K562 (cell line): Measurements from ENCODE around the gene PPM1G. TPM values are rescaled to one million over a fixed set of nuclear protein-coding genes. Genes with fewer than 3 reads are reported as not detected.

Source experiments
- CREB3 ChIP-seq: fragments of 450-650 bp; conservative IDR thresholded peaks from 2 replicates; pipeline ENCODE4 v1.6.1; 2016; ENCODE audit warnings: missing genetic modification characterization, low read depth, mild to moderate bottlenecking, missing compliant biosample characterization, moderate library complexity
- FOXP4 ChIP-seq: sonication (generic); formaldehyde crosslinking; IDR thresholded peaks from 2 replicates; pipeline ENCODE4 v1.8.0; 2022; ENCODE audit warnings: mild to moderate bottlenecking, missing genetic modification reagents, borderline replicate concordance
- HINFP ChIP-seq: fragments of 450-650 bp; conservative IDR thresholded peaks from 2 replicates; pipeline ENCODE4 v1.6.1; 2016; ENCODE audit warnings: missing genetic modification characterization, low read depth, mild to moderate bottlenecking, control low read depth, missing compliant biosample characterization
- JUN ChIP-seq, 2 experiments: sonication (generic) in 1 of 2; formaldehyde crosslinking in 1 of 2; IDR thresholded peaks; 2 replicates each; pipeline versions ENCODE4 v1.6.1 to v1.8.0; 2012 to 2022; ENCODE audit warnings: borderline replicate concordance in 2 of 2, mild to moderate bottlenecking in 2 of 2, improper control_type of control experiment in 1 of 2, low read depth in 1 of 2, low read length in 1 of 2, missing genetic modification reagents in 1 of 2
- MAFF ChIP-seq: IDR thresholded peaks from 2 replicates; pipeline ENCODE4 v1.6.1; 2012; ENCODE audit warnings: low read length, improper control_type of control experiment
- MYC ChIP-seq, 2 experiments: fragments of 250-450 bp in 1 of 2; sonication (Bioruptor Pico) in 1 of 2; IDR thresholded peaks; 2 replicates each; pipeline versions ENCODE4 v1.5.1 to v1.6.1; 2012 to 2021; ENCODE audit warnings: low read depth in 2 of 2, borderline replicate concordance in 1 of 2, improper control_type of control experiment in 1 of 2, low read length in 1 of 2, mild to moderate bottlenecking in 1 of 2, moderate library complexity in 1 of 2
- MYNN ChIP-seq, 2 experiments: sonication (generic); formaldehyde crosslinking in 1 of 2; IDR thresholded peaks; 2 replicates each; pipeline versions ENCODE4 v1.5.0 to v1.6.1; 2016 to 2020; ENCODE audit warnings: antibody characterized with exemption in 1 of 2, missing genetic modification reagents in 1 of 2
- PML ChIP-seq: IDR thresholded peaks from 2 replicates; pipeline ENCODE4 v1.6.1; 2012; ENCODE audit warnings: low read length, inconsistent platforms
- RBM15 ChIP-seq: fragments of 200-400 bp; formaldehyde crosslinking; IDR thresholded peaks from 2 replicates; pipeline ENCODE4 v1.6.1; 2018; ENCODE audit warnings: mild to moderate bottlenecking, low read length, moderate library complexity; ENCODE audit not compliant: insufficient read depth
- SIRT6 ChIP-seq: IDR thresholded peaks from one replicate; pipeline ENCODE4 v1.6.1; 2012; ENCODE audit warnings: low read depth, mild to moderate bottlenecking, control low read depth, inconsistent platforms, low read length, moderate library complexity
- SRSF3 ChIP-seq: fragments of 200-400 bp; formaldehyde crosslinking; IDR thresholded peaks from 2 replicates; pipeline ENCODE4 v1.6.1; 2016; ENCODE audit warnings: mild to moderate bottlenecking, low read length, moderate library complexity; ENCODE audit not compliant: insufficient read depth
- TAF9B ChIP-seq: fragments of 450-650 bp; IDR thresholded peaks from 2 replicates; pipeline ENCODE4 v1.6.1; 2018; ENCODE audit warnings: mild to moderate bottlenecking; ENCODE audit not compliant: partially characterized antibody
- TCF3 ChIP-seq: sonication (generic); formaldehyde crosslinking; IDR thresholded peaks from 2 replicates; pipeline ENCODE4 v1.4.0; 2020; ENCODE audit warnings: mild to moderate bottlenecking, missing genetic modification reagents
- XRCC3 ChIP-seq: fragments of 450-650 bp; IDR thresholded peaks from 2 replicates; pipeline ENCODE4 v1.6.1; 2017; ENCODE audit warnings: mild to moderate bottlenecking, moderate library complexity
- ZBTB43 ChIP-seq: sonication (generic); formaldehyde crosslinking; IDR thresholded peaks from 2 replicates; pipeline ENCODE4 v1.8.0; 2023; ENCODE audit warnings: mild to moderate bottlenecking, missing genetic modification reagents
- ZNF23 ChIP-seq: fragments of 250-450 bp; sonication (Bioruptor Pico); IDR thresholded peaks from 2 replicates; pipeline ENCODE4 v1.4.0; 2020; ENCODE audit warnings: mild to moderate bottlenecking
- ZNF398 ChIP-seq: fragments of 250-450 bp; sonication (Bioruptor Pico); IDR thresholded peaks from 2 replicates; pipeline ENCODE4 v1.8.0; 2021; ENCODE audit warnings: moderate library complexity, mild to moderate bottlenecking, inconsistent platforms
- polyA plus RNA-seq, 8 experiments: library from polyadenylated mRNA; depleted of rRNA in 4 of 8; stranded (reverse) in 5 of 8; unstranded in 3 of 8; fragments of >200 nt; fragmentation: Nextera tagmentation in 2 of 8; fragmentation: Illumina TruSeq in 1 of 8; extraction: Ambion mirVana in 2 of 8; extraction: Trizol in 1 of 8; gene quantifications; 2 replicates each; pipeline versions ENCODE4 v1.2.1 to v1.2.3, GENCODE V29; 2011 to 2014; ENCODE audit warnings: inconsistent platforms in 1 of 8, missing spikeins in 1 of 8
- total RNA-seq, 7 experiments: library from RNA; depleted of rRNA in 6 of 7; stranded (reverse); fragments of >200 nt in 6 of 7; fragmentation: Illumina TruSeq in 2 of 7; extraction: Trizol in 2 of 7; gene quantifications; 2 replicates each; pipeline versions ENCODE4 v1.2.1 to v1.2.3, GENCODE V29; 2011 to 2021; ENCODE audit warnings: low replicate concordance in 1 of 7

The PPM1G gene
- total and polyA plus RNA-seq, 9 of the 15 experiments (the other 6 are each of a cell fraction or from before 2014, with no cell fraction given), result 61.7 to 230 (median 153) TPM

- TF ChIP-seq TAF9B (peak; percentile 46), FOXP4 (CRISPR knock-in tag) (no peak; the same call in 1 of the 2 replicates), TCF3 (CRISPR knock-in tag) (no peak), MAFF (no peak), CREB3 (no peak), MYC (IDR thresholded peaks at IDR 0.05; ENCODE audit: low read depth, low read length) (peak; percentile 18; the same call in 1 of the 2 replicates), MYC (CRISPR knock-in tag; IDR thresholded peaks at IDR 0.05; ENCODE audit: borderline replicate concordance, low read depth) (no peak), ZBTB43 (CRISPR knock-in tag) (peak; percentile 7; the same call in 1 of the 2 replicates), RBM15 (no peak), ZNF23 (CRISPR knock-in tag) (no peak), MYNN (IDR thresholded peaks at IDR 0.05) (no peak), MYNN (CRISPR knock-in tag; IDR thresholded peaks at IDR 0.05) (0 out of 2 replicates have a peak, but pooled peaks have one; percentile 62), HINFP (tag) (no peak), XRCC3 (no peak), JUN (IDR thresholded peaks at IDR 0.05; ENCODE audit: borderline replicate concordance, low read depth, low read length) (no peak), JUN (CRISPR knock-in tag; IDR thresholded peaks at IDR 0.05; ENCODE audit: borderline replicate concordance) (no peak), ZNF398 (CRISPR knock-in tag) (no peak), PML (peak; percentile 81; the same call in 1 of the 2 replicates), SIRT6 (no peak), SRSF3 (no peak)
Observed at GRCh38 chr2:27428213-27428977, 19.0 kb upstream of the PPM1G start, which contains the start of gene NRBP1 (continued).
